Hepatocyte (in vitro differentiated cells): ENCODE results near the gene CABCOCO1.

Source experiments
- EZH2 ChIP-seq: fragments of 200-600 bp; sonication (generic); IDR thresholded peaks from 2 replicates; pipeline ENCODE4 v1.6.1; 2016; ENCODE audit warnings: antibody characterized with exemption, mild to moderate bottlenecking, borderline replicate concordance
- EZH2phosphoT487 ChIP-seq: fragments of 200-600 bp; sonication (generic); IDR thresholded peaks from one replicate; pipeline ENCODE4 v1.6.1; 2018; ENCODE audit warnings: antibody characterized with exemption, mild to moderate bottlenecking, low read depth, moderate library complexity; ENCODE audit not compliant: unreplicated experiment, severe bottlenecking
- TF ChIP-seq, protein P1 (sequence below): fragments of 200-600 bp; sonication (generic); IDR thresholded peaks from 2 replicates; pipeline ENCODE4 v1.5.1; 2016; ENCODE audit warnings: antibody characterized with exemption, mild to moderate bottlenecking; ENCODE audit not compliant: poor library complexity

DNA sequence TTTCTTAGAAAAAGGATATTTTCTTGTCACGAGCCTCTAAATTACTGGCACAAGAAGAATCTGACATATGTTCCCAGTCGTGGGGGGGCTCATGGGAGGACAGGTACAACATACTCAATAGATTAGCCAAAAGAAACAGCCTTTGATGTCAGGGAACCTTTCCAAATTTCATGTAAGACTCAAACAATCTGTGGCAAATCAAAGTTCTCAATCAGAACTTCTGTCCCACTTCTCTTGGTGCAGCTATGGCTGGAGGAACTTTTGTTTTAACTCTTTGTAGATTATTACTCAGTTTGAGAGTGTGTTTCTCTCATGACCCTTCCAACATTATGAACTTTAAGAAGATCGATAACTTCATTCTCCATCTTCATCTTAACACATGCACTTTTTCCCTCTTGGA lies 124.4 kb downstream of the CABCOCO1 start:
- TF ChIP-seq, protein P1, sequence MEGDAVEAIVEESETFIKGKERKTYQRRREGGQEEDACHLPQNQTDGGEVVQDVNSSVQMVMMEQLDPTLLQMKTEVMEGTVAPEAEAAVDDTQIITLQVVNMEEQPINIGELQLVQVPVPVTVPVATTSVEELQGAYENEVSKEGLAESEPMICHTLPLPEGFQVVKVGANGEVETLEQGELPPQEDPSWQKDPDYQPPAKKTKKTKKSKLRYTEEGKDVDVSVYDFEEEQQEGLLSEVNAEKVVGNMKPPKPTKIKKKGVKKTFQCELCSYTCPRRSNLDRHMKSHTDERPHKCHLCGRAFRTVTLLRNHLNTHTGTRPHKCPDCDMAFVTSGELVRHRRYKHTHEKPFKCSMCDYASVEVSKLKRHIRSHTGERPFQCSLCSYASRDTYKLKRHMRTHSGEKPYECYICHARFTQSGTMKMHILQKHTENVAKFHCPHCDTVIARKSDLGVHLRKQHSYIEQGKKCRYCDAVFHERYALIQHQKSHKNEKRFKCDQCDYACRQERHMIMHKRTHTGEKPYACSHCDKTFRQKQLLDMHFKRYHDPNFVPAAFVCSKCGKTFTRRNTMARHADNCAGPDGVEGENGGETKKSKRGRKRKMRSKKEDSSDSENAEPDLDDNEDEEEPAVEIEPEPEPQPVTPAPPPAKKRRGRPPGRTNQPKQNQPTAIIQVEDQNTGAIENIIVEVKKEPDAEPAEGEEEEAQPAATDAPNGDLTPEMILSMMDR: no peak
- TF ChIP-seq EZH2 (no peak), EZH2phosphoT487 (no peak)
